Mucosa of rectum (tissue), 2 donors: ENCODE results near the gene CMTM8.

Experiments used
- H3K27ac ChIP-seq, 2 donors: one replicate each; pipeline ENCODE4 v1.7.0; 2013; ENCODE audit warnings: inconsistent platforms in 2 of 2, low read depth in 2 of 2, low read length in 2 of 2
- H3K27me3 ChIP-seq, 2 donors: one replicate each; pipeline ENCODE4 v1.7.0; 2013; ENCODE audit warnings: low read length in 2 of 2; ENCODE audit not compliant: control insufficient read depth in 2 of 2, insufficient read depth in 2 of 2
- H3K36me3 ChIP-seq, 2 donors: one replicate each; pipeline ENCODE4 v1.7.0; 2013; ENCODE audit warnings: low read length in 2 of 2; ENCODE audit not compliant: control insufficient read depth in 2 of 2, insufficient read depth in 2 of 2
- H3K4me1 ChIP-seq, 2 donors: one replicate each; pipeline ENCODE4 v1.7.0; 2013; ENCODE audit warnings: low read length in 2 of 2, mild to moderate bottlenecking in 1 of 2; ENCODE audit not compliant: control insufficient read depth in 2 of 2, insufficient read depth in 2 of 2
- H3K4me3 ChIP-seq, 2 donors: one replicate each; pipeline ENCODE4 v1.7.0; 2013; ENCODE audit warnings: low read length in 2 of 2
- H3K9ac ChIP-seq, 2 donors: one replicate each; pipeline ENCODE4 v1.7.0; 2013; ENCODE audit warnings: low read length in 2 of 2, low read depth in 1 of 2, mild to moderate bottlenecking in 1 of 2
- H3K9me3 ChIP-seq, 2 donors: one replicate each; pipeline ENCODE4 v1.7.0; 2013; ENCODE audit warnings: low read length in 2 of 2; ENCODE audit not compliant: control insufficient read depth in 2 of 2
- donor health status: healthy.
- donor health status: Normal muscosa, but diverticular disease.

The CMTM8 gene

DNA sequence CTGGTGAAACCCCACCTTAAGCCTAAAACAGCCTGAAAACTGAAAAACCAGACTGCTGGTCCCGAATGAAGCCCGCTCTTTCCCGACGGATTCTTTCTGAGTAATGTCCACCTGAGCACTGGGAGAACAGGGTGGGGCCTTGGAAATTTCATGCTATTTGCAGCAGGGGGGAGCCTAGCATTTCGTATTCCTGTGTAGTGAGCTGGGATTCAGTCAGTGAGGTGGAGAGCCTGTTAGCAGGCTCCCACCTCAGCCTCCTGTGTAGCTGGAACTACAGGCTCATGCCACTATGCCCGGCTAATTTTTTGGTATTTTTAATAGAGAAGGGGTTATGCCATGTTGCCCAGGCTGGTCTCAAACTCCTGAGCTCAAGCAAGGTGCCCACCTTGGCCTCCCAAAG is 74.7 kb downstream of the CMTM8 start:
- no peaks in the 10 kb centered on the region for H3K27me3 ChIP-seq
- no peaks in the 10 kb centered on the region for H3K36me3 ChIP-seq
- peaks cover 0 to 4% of the 10 kb centered on the region in 2 donors for H3K4me1 ChIP-seq
- H3K9ac ChIP-seq = no peak overlapping the region
- H3K9me3 ChIP-seq = no peaks in the 10 kb centered on the region
- no peak overlapping the region for H3K4me3 ChIP-seq
- no peak overlapping the region for H3K27ac ChIP-seq

DNA sequence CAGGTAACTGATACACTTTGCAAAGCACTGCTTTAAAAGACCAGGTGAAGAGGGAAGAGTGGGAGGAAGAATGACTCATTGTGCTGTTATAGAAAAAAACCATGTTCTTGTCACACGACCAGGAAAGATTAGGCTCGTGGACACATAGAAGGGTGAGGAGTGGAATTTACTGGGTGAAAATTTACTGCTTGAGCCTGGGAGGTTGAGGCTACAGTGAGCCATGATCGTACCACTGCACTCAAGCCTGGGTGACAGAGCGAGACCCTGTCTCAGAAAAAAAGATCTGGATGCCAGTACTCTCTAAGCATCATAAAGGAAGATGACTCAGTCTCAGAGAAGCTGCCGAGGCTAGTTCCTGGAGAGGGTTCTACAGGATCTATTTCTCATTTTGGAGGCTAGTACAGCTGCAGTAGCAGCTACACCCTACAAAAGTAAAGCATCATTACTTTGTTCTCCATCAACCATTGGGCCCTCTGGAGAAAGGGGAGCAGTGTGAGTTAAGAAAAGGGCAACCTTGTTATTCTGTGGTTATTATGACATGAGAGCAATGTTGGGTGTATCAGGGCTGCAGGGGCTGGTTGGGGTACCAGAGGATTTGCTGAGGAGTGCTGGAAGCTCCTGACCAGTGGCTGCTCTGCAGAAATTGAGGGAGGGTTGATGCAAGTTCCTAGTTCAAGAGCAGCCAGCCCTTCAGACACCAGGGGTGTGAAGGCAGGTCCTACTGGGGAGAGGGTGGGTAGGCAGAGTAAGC is 75.4 kb downstream of the CMTM8 start:
- Histone ChIP-seq H3K4me3 (no peak overlapping the region), H3K27me3 (no peaks in the 10 kb centered on the region), H3K9ac (no peak overlapping the region), H3K27ac (no peak overlapping the region), H3K4me1 (peaks cover 0 to 4% of the 10 kb centered on the region in 2 donors), H3K9me3 (no peaks in the 10 kb centered on the region), H3K36me3 (no peaks in the 10 kb centered on the region)

DNA sequence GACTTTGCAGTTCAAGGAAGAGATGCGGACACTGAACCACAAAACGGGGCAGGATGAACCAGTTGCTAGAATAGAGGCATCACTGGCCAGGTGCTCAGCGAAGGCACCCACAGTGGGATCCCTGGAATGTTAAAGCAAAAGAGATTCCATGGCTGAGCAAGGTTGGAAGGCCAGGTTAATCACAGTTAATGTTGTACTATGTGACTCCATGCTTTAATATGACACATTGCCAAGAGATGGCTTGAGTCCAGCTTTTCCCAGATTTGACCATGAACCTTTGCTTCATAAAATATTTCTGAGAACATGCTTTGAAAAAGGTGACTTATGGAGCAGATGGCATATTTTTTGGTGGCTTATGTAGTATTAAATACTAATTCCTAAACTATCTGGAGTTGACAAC is 77.0 kb downstream of the CMTM8 start:
- Histone ChIP-seq H3K27ac (no peak overlapping the region), H3K27me3 (no peaks in the 10 kb centered on the region), H3K4me3 (no peak overlapping the region), H3K9me3 (no peaks in the 10 kb centered on the region), H3K9ac (no peak overlapping the region), H3K36me3 (no peaks in the 10 kb centered on the region), H3K4me1 (peaks cover 0 to 4% of the 10 kb centered on the region in 2 donors)

DNA sequence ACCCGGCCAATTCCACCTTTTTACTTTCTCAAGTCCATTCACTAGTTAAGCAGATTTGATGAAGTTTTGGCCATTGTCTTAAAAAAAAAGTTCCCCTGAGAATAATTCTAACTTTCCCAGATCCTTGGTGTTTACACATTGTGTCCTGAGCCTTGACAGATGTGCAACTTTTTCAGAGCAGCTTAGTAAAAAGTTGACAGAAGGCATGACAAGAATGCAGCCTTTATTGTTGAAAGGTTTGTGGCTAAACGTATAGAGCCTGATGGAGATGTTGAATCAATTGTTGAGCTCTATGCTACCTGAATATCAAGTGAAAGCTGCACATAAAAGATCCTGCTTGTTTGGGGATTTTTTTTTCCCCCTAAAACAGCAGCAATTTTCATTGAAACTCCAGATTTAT is 77.8 kb downstream of the CMTM8 start:
- no peak overlapping the region for H3K27ac ChIP-seq
- no peaks in the 10 kb centered on the region for H3K27me3 ChIP-seq
- no peaks in the 10 kb centered on the region for H3K36me3 ChIP-seq
- H3K9ac ChIP-seq = no peak overlapping the region
- no peak overlapping the region for H3K4me3 ChIP-seq
- no peaks in the 10 kb centered on the region for H3K9me3 ChIP-seq
- H3K4me1 ChIP-seq = peaks cover 0 to 4% of the 10 kb centered on the region in 2 donors

DNA sequence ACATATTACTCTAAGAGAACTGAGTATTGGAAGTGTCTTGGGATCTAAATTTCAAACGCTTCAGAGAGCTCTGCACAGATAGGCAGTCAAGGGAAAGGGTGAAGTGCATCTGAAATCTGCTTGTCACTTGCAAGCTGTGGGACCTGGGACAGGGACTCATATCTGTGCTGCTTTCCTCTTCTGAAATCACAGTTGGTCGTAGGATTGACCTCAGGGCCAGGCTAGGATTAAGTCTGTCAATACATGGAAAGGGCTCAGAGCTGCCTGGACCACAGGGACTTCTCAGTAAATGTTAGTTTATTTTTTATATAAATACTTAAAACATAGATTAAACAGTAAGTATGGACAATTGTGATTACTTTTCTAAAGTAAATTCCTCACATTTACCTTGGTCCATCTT is 78.5 kb downstream of the CMTM8 start:
- no peak overlapping the region for H3K4me3 ChIP-seq
- H3K4me1 ChIP-seq = peaks cover 0 to 4% of the 10 kb centered on the region in 2 donors
- H3K9me3 ChIP-seq = no peaks in the 10 kb centered on the region
- no peaks in the 10 kb centered on the region for H3K27me3 ChIP-seq
- no peaks in the 10 kb centered on the region for H3K36me3 ChIP-seq
- H3K9ac ChIP-seq = no peak overlapping the region
- H3K27ac ChIP-seq = no peak overlapping the region

DNA sequence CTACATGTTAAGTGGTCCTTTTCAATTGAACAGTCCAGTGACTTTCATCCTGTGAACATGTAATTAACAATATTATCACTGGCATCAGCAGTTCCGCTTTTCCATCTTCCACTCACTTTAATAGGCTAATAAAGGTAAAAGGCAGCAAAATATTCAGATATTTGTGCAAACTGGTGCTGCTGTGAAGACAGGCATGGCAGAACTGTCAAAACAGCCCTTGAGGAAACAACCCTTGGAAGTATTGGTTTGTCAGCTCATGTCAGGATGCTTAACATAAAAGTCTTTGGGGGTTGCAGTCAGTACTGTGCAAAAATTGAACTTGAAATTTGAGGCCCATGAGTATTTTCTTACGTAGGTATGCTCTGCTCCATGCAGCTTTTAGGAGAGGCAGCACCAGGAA is 81.1 kb downstream of the CMTM8 start:
- Histone ChIP-seq H3K36me3 (no peaks in the 10 kb centered on the region), H3K9me3 (no peaks in the 10 kb centered on the region), H3K9ac (no peak overlapping the region), H3K27me3 (no peaks in the 10 kb centered on the region), H3K27ac (no peak overlapping the region), H3K4me3 (no peak overlapping the region), H3K4me1 (no peaks in the 10 kb centered on the region)

DNA sequence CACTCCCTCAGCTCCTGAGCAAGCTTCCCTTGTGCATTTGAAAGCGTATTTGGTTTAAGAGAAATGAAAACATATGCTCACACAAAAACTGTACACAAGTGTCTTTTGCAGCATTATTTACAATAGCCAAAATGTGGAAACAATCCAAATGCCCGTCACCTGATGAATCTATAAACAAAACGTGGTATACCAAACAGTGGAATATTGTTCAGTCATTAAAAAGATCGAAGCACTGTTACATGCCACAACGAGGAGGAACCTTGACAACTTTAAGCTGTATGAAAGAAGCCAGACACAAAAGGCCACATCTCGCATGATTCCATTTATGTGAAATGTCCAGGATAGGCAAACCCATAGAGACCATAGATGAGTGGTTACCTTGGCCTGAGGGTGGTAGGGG is 81.6 kb downstream of the CMTM8 start:
- Histone ChIP-seq H3K27me3 (no peaks in the 10 kb centered on the region), H3K9me3 (no peaks in the 10 kb centered on the region), H3K9ac (no peak overlapping the region), H3K36me3 (no peaks in the 10 kb centered on the region), H3K4me3 (no peak overlapping the region), H3K27ac (no peak overlapping the region), H3K4me1 (no peaks in the 10 kb centered on the region)

DNA sequence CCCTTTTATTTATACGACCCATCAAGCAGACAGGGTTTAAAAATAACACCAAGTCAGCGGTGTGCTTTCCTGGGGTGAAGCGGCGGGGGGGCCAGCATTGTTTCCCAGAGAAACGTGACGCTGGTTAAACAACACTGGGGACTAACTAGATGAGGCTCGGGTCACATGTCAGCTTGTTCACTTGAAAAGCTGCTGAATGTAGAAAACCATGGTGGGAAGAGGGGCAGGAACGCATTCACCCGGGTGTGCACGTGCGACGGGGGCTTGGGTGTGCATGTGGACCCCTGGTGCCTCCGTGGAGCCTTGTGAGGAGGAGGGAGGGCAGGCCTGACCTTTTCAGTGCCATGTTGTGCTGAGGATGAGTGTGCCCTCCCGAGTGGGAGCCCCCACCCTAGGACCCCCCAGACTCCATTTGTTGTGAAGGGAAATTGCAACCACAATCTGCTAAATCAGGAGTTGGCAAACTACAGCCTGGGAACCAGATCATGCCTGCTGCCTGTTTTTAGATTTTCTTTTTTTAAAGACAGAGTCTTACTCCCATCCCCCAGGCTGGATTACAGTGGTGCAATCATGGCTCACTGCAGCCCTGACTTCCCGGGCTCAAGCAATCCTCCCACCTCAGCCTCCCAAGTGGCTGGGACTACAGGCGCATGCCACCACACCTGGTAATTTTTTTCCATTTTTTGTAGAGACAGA is 82.8 kb downstream of the CMTM8 start:
- H3K4me3 ChIP-seq = no peak overlapping the region
- H3K4me1 ChIP-seq = no peaks in the 10 kb centered on the region
- no peaks in the 10 kb centered on the region for H3K36me3 ChIP-seq
- no peak overlapping the region for H3K27ac ChIP-seq
- no peak overlapping the region for H3K9ac ChIP-seq
- no peaks in the 10 kb centered on the region for H3K9me3 ChIP-seq
- H3K27me3 ChIP-seq = no peaks in the 10 kb centered on the region

DNA sequence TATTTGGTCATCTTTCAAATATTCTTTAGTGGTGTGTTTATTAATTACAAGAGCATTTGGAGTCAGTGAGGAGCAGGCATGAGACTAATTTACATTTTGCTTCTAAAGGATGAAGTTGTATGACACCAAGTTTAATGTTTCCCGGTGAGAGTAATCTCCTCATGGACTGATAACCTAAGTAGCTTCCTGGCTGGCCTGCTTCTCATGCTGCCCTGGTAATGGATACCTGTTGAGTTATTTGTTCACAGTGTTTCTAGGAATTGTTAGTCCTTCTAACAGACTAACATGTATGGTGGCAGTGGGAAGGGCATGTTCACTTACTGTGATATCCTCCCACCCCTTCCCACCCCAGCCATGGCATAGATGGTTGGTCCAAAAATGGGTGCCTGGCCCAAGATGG is 83.8 kb downstream of the CMTM8 start:
- H3K9ac ChIP-seq = no peak overlapping the region
- no peak overlapping the region for H3K4me3 ChIP-seq
- H3K27ac ChIP-seq = no peak overlapping the region
- H3K36me3 ChIP-seq = no peaks in the 10 kb centered on the region
- no peaks in the 10 kb centered on the region for H3K4me1 ChIP-seq
- no peaks in the 10 kb centered on the region for H3K9me3 ChIP-seq
- H3K27me3 ChIP-seq = no peaks in the 10 kb centered on the region

DNA sequence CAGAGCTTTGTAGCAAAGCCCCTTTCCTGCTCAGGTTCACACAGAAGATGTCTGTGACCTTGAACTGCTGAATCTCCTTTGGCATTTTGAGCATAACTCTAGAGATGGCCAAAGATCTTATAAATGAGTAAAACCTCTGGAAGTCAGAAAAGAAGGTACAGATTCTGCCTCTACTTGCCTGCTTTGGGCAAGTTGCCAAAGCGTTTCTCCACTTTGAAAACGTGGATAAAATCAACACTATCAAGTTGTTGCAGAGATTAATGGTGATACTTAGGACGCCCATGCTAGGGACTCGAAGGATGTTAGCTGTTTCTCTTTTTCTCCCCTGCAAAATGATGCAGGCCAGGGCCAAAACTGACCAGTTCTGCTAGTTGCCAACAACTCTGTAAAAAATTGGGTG is 85.1 kb downstream of the CMTM8 start:
- no peaks in the 10 kb centered on the region for H3K9me3 ChIP-seq
- no peaks in the 10 kb centered on the region for H3K4me1 ChIP-seq
- no peaks in the 10 kb centered on the region for H3K36me3 ChIP-seq
- no peaks in the 10 kb centered on the region for H3K27me3 ChIP-seq
- no peak overlapping the region for H3K27ac ChIP-seq
- H3K9ac ChIP-seq = no peak overlapping the region
- H3K4me3 ChIP-seq = no peak overlapping the region
